ENCODE data around the gene STAG1.

DNA sequence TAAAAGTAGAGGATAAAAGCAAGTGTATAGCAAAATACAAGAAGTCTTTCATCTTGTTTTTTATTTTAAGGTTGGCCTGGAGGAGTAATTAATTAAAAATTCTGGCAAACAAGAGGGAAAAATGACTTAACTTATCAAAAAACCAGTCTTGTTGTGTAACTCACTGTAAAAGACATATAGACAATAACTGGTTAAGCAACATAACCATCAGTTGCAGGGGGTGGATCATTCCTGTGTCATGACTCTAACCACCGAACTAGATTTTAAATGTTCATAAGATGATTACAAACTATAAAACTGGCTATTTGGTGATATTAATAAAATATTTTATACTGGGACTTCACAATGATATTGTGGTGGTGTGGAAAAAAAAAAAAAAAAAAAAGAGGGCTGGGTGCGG is 130.6 kb downstream of the STAG1 start:
- TF ChIP-seq, protein P1, sequence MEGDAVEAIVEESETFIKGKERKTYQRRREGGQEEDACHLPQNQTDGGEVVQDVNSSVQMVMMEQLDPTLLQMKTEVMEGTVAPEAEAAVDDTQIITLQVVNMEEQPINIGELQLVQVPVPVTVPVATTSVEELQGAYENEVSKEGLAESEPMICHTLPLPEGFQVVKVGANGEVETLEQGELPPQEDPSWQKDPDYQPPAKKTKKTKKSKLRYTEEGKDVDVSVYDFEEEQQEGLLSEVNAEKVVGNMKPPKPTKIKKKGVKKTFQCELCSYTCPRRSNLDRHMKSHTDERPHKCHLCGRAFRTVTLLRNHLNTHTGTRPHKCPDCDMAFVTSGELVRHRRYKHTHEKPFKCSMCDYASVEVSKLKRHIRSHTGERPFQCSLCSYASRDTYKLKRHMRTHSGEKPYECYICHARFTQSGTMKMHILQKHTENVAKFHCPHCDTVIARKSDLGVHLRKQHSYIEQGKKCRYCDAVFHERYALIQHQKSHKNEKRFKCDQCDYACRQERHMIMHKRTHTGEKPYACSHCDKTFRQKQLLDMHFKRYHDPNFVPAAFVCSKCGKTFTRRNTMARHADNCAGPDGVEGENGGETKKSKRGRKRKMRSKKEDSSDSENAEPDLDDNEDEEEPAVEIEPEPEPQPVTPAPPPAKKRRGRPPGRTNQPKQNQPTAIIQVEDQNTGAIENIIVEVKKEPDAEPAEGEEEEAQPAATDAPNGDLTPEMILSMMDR (conservative IDR thresholded peaks at IDR 0.05; ENCODE audit: low read depth in 2 of 2): no peak
- TF ChIP-seq POLR2AphosphoS5 (IDR thresholded peaks at IDR 0.05; ENCODE audit: low read depth): no peak
